CD8-positive, alpha-beta memory T cell (primary cell): ENCODE results near the gene KAZN. TPM values are rescaled to one million over a fixed set of nuclear protein-coding genes. Genes with fewer than 3 reads are reported as not detected.
A peak's percentile ranks its signal among the peaks of the same experiment; 100 is the strongest.

Experiments used
- CTCF ChIA-PET: fragments of 350-600 bp; sonication (Branson Sonifier 250); formaldehyde crosslinking; loops from one replicate; lab custom pipeline; 2021; ENCODE audit warnings: antibody characterized with exemption; lab: Charles Lee
- POLR2A ChIA-PET: fragments of 350-600 bp; sonication (Branson Sonifier 250); formaldehyde crosslinking; loops from one replicate; lab custom pipeline; 2021; ENCODE audit warnings: antibody characterized with exemption; lab: Charles Lee
- DNase-seq, 5 donors: peaks; one replicate each; pipeline versions ENCODE4 v3.0.0 to v3.0.0-alpha.2; 2020 to 2022; ENCODE audit warnings: mixed read lengths in 1 of 5
- H3K27ac ChIP-seq: one replicate; pipeline ENCODE4 v1.7.0; 2013; ENCODE audit warnings: low read depth, mild to moderate bottlenecking, low read length, moderate library complexity
- H3K27me3 ChIP-seq: 2 replicates; pipeline ENCODE4 v1.7.0; 2013; ENCODE audit warnings: low read length, mild to moderate bottlenecking; ENCODE audit not compliant: insufficient read depth, poor library complexity, severe bottlenecking
- H3K36me3 ChIP-seq: 2 replicates; pipeline ENCODE4 v1.7.0; 2013; ENCODE audit warnings: mild to moderate bottlenecking, low read length, moderate library complexity; ENCODE audit not compliant: insufficient read depth
- H3K4me1 ChIP-seq: 2 replicates; pipeline ENCODE4 v1.7.0; 2013; ENCODE audit warnings: mild to moderate bottlenecking, low read length, moderate library complexity; ENCODE audit not compliant: insufficient read depth
- H3K4me3 ChIP-seq: 2 replicates; pipeline ENCODE4 v1.7.0; 2013; ENCODE audit warnings: mild to moderate bottlenecking, low read length
- H3K9me3 ChIP-seq: 2 replicates; pipeline ENCODE4 v1.7.0; 2013; ENCODE audit warnings: mild to moderate bottlenecking, low read length
- H3K27ac Mint-ChIP-seq, 8 donors: one replicate each; pipeline ENCODE4 v1.8.0; 2020 to 2021; ENCODE audit warnings: mixed read lengths in 8 of 8, mild to moderate bottlenecking in 6 of 8, inconsistent platforms in 3 of 8, moderate library complexity in 3 of 8
- H3K27me3 Mint-ChIP-seq, 2 donors: one replicate each; pipeline ENCODE4 v1.8.0; 2020 to 2021; ENCODE audit warnings: mixed read lengths in 2 of 2, mild to moderate bottlenecking in 1 of 2, moderate library complexity in 1 of 2
- H3K36me3 Mint-ChIP-seq, 3 donors: one replicate each; pipeline ENCODE4 v1.8.0; 2020 to 2021; ENCODE audit warnings: mixed read lengths in 3 of 3, inconsistent platforms in 1 of 3, mild to moderate bottlenecking in 1 of 3
- H3K4me1 Mint-ChIP-seq, 3 donors: one replicate each; pipeline ENCODE4 v1.8.0; 2020 to 2021; ENCODE audit warnings: mixed read lengths in 3 of 3, inconsistent platforms in 1 of 3, mild to moderate bottlenecking in 1 of 3
- H3K4me3 Mint-ChIP-seq, 7 donors: one replicate each; pipeline ENCODE4 v1.8.0; 2020 to 2021; ENCODE audit warnings: mixed read lengths in 7 of 7, mild to moderate bottlenecking in 6 of 7, moderate library complexity in 4 of 7, inconsistent platforms in 2 of 7
- H3K9me3 Mint-ChIP-seq, 5 donors: one replicate each; pipeline ENCODE4 v1.8.0; 2020 to 2022; ENCODE audit warnings: mixed read lengths in 5 of 5, mild to moderate bottlenecking in 3 of 5, moderate library complexity in 2 of 5, inconsistent platforms in 1 of 5
- polyA plus RNA-seq: library from polyadenylated mRNA; unstranded; fragments of 300-500 nt; fragmentation: Illumina TruSeq; gene quantifications from one replicate; pipeline ENCODE4 v1.2.3, GENCODE V29; 2021
- total RNA-seq, 2 experiments: library from RNA; stranded (reverse); gene quantifications; one replicate each; pipeline ENCODE4 v1.2.3, GENCODE V29; 2021

KAZN gene
- total and polyA plus RNA-seq, 3 experiments from 2014 or later = 0.15 to 0.35 (median 0.18) TPM

DNA sequence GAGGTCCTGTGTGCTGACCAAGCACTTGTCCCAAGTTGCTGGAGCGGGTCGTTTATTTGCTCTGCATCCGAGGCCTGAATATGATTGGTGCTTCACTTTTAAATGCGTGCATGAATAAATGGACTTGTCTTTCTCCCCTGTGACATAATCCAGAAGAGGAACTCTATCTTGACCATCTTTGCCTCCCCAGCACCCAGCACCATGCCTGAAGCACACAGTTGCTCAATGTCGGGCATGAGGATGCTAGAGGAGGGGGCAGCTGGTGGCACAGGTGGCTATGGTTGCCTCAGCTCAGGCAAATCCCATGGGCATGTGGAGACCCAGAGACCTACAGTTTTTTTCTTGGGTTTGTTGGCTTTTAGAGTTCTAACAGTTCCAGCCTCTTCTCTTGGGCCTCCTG lies 142.6 kb downstream of the KAZN start:
- ChIA-PET POLR2A (no interaction called here), CTCF (no interaction called here)
- DNase-seq = no peak
- Histone ChIP-seq H3K27me3 (peaks cover 6% of the 10 kb centered on the region), H3K4me3 (no peak overlapping the region), H3K4me1 (no peaks in the 10 kb centered on the region), H3K27ac (no peak overlapping the region), H3K9me3 (no peaks in the 10 kb centered on the region), H3K36me3 (no peaks in the 10 kb centered on the region)
- H3K36me3 Mint-ChIP-seq = no peaks in the 10 kb centered on the region
- peaks cover 0 to 3% (median 0%) of the 10 kb centered on the region in 5 donors for H3K9me3 Mint-ChIP-seq
- peaks cover 22 to 45% of the 10 kb centered on the region in 2 donors for H3K27me3 Mint-ChIP-seq
- no peaks in the 10 kb centered on the region for H3K4me1 Mint-ChIP-seq
- no peak overlapping the region for H3K27ac Mint-ChIP-seq
- no peak overlapping the region for H3K4me3 Mint-ChIP-seq

- Histone ChIP-seq H3K4me1 (no peaks in the 10 kb centered on the region), H3K9me3 (no peaks in the 10 kb centered on the region), H3K27me3 (peaks cover 6% of the 10 kb centered on the region), H3K27ac (no peak overlapping the region), H3K36me3 (no peaks in the 10 kb centered on the region), H3K4me3 (no peak overlapping the region)
- Mint-ChIP-seq H3K27ac (no peak overlapping the region), H3K36me3 (no peaks in the 10 kb centered on the region), H3K27me3 (peaks cover 22 to 45% of the 10 kb centered on the region in 2 donors), H3K4me1 (no peaks in the 10 kb centered on the region), H3K9me3 (peaks cover 0 to 3% (median 0%) of the 10 kb centered on the region in 5 donors), H3K4me3 (no peak overlapping the region)
- CTCF ChIA-PET = no interaction called here
- no peak for DNase-seq
- POLR2A ChIA-PET = no interaction called here
Observed at GRCh38 chr1:14741532-14741931, 143.0 kb downstream of the KAZN start.

GRCh38 chr1:14742181-14742980 lies 143.9 kb downstream of the KAZN start:
- Histone ChIP-seq H3K4me3 (no peak overlapping the region), H3K27me3 (peaks cover 6% of the 10 kb centered on the region), H3K9me3 (no peaks in the 10 kb centered on the region), H3K36me3 (no peaks in the 10 kb centered on the region), H3K27ac (no peak overlapping the region), H3K4me1 (no peaks in the 10 kb centered on the region)
- CTCF ChIA-PET = no interaction called here
- Mint-ChIP-seq H3K4me1 (no peaks in the 10 kb centered on the region), H3K27ac (no peak overlapping the region), H3K4me3 (no peak overlapping the region), H3K9me3 (no peaks in the 10 kb centered on the region), H3K36me3 (no peaks in the 10 kb centered on the region), H3K27me3 (peaks cover 19 to 38% of the 10 kb centered on the region in 2 donors)
- no peak for DNase-seq
- POLR2A ChIA-PET = no interaction called here

DNA sequence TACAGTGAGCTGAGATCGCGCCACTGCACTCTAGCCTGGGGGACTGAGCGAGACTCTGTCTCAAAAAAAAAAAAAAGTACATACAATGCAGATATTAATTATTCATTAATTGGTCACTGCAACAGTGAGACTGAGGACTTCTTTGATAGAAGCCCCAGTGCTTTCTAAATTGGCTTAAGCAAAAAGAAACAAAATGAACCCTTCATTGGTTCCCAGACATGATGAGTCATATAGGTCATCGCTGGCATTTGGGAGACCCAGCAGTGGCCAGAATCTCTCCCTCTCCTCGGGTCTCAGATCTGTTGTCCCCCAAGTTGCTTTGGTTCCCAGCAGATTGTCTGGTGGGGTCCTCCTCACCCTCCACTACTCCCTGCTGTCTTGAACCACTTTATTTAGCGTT lies 144.9 kb downstream of the KAZN start:
- no peaks in the 10 kb centered on the region for H3K4me1 ChIP-seq
- H3K9me3 ChIP-seq = no peaks in the 10 kb centered on the region
- no peaks in the 10 kb centered on the region for H3K36me3 Mint-ChIP-seq
- peaks cover 20 to 38% of the 10 kb centered on the region in 2 donors for H3K27me3 Mint-ChIP-seq
- no peak overlapping the region for H3K27ac ChIP-seq
- DNase-seq = no peak
- ChIA-PET POLR2A (no interaction called here), CTCF (no interaction called here)
- H3K36me3 ChIP-seq = no peaks in the 10 kb centered on the region
- H3K27me3 ChIP-seq = peaks cover 6% of the 10 kb centered on the region
- no peak overlapping the region for H3K27ac Mint-ChIP-seq
- H3K4me3 ChIP-seq = no peak overlapping the region
- no peaks in the 10 kb centered on the region for H3K4me1 Mint-ChIP-seq
- H3K4me3 Mint-ChIP-seq = no peak overlapping the region
- H3K9me3 Mint-ChIP-seq = no peaks in the 10 kb centered on the region

DNA sequence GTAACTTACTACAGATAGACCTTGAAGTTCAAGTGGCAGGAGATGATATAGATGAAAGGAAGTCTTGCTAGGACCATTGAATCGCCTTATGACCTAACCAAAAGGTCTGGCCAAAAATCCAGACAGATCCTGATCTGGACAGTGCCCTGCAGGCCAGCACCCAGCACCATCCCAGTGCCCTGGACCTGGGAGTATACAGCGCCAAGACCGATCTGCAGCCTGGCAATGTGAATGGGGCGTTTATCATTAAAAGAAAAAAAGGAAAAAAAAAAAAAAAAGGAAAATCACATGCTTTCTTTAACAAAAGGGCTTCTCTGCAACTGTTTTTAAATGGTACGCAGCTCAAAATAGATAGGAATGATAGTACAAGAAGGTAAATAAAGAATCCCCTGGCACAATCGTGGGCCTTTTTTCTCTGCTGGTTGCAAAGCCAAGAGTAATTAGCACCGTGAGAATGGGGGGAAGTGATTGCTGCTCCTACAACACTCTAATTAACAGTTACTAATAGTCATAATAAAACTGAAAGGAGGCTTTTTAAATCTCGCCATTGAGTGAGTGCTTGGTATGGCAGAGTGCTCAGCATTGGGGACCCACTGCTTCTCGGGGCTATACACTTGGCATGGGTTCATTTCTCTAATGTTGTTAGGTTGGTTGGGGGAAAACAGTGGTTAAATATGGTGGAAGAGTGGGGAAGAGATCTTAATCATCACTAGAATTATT lies 146.7 kb downstream of the KAZN start:
- no peak overlapping the region for H3K27ac Mint-ChIP-seq
- H3K4me3 Mint-ChIP-seq = no peak overlapping the region
- no peaks in the 10 kb centered on the region for H3K4me1 Mint-ChIP-seq
- no peak for DNase-seq
- POLR2A ChIA-PET = no interaction called here
- Histone ChIP-seq H3K27me3 (no peaks in the 10 kb centered on the region), H3K4me1 (no peaks in the 10 kb centered on the region), H3K9me3 (no peaks in the 10 kb centered on the region), H3K4me3 (no peak overlapping the region), H3K36me3 (no peaks in the 10 kb centered on the region), H3K27ac (no peak overlapping the region)
- peaks cover 13 to 27% of the 10 kb centered on the region in 2 donors for H3K27me3 Mint-ChIP-seq
- H3K9me3 Mint-ChIP-seq = no peaks in the 10 kb centered on the region
- CTCF ChIA-PET = no interaction called here
- no peaks in the 10 kb centered on the region for H3K36me3 Mint-ChIP-seq

DNA sequence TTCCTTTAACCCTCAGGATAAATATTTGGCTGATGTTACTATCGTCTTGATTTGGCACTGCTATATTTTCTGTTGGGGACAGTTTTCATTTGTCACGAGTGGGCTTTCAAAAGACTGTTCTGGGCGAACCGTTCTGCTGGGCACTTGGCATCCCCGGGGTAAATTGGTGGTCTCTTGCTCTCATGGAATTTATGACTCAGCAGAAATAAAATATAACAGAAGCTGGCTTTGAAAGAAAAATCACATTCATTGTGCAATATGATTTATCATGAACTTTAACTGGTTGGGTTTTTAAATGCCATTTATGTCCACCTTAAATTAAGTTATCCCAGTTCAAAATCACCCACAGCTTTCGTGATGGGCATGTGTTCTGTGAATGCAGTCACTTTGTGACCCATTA lies 147.3 kb downstream of the KAZN start:
- H3K27me3 Mint-ChIP-seq = peaks cover 13 to 20% of the 10 kb centered on the region in 2 donors
- ChIA-PET POLR2A (no interaction called here), CTCF (no interaction called here)
- H3K27ac Mint-ChIP-seq = no peak overlapping the region
- no peaks in the 10 kb centered on the region for H3K36me3 Mint-ChIP-seq
- Histone ChIP-seq H3K27ac (no peak overlapping the region), H3K36me3 (no peaks in the 10 kb centered on the region), H3K4me3 (no peak overlapping the region), H3K27me3 (no peaks in the 10 kb centered on the region), H3K4me1 (no peaks in the 10 kb centered on the region), H3K9me3 (no peaks in the 10 kb centered on the region)
- no peaks in the 10 kb centered on the region for H3K4me1 Mint-ChIP-seq
- no peak overlapping the region for H3K4me3 Mint-ChIP-seq
- no peak for DNase-seq
- no peaks in the 10 kb centered on the region for H3K9me3 Mint-ChIP-seq

GRCh38 chr1:14746393-14746792 lies 147.9 kb downstream of the KAZN start:
- Mint-ChIP-seq H3K36me3 (no peaks in the 10 kb centered on the region), H3K4me1 (no peaks in the 10 kb centered on the region), H3K4me3 (no peak overlapping the region), H3K27ac (no peak overlapping the region), H3K9me3 (no peaks in the 10 kb centered on the region), H3K27me3 (peaks cover 8 to 14% of the 10 kb centered on the region in 2 donors)
- Histone ChIP-seq H3K27ac (no peak overlapping the region), H3K9me3 (no peaks in the 10 kb centered on the region), H3K4me1 (no peaks in the 10 kb centered on the region), H3K4me3 (no peak overlapping the region), H3K27me3 (no peaks in the 10 kb centered on the region), H3K36me3 (no peaks in the 10 kb centered on the region)
- ChIA-PET CTCF (no interaction called here), POLR2A (no interaction called here)
- no peak for DNase-seq

GRCh38 chr1:14748151-14748550 lies 149.7 kb downstream of the KAZN start:
- Histone ChIP-seq H3K27ac (no peak overlapping the region), H3K4me3 (no peak overlapping the region), H3K36me3 (no peaks in the 10 kb centered on the region), H3K4me1 (no peaks in the 10 kb centered on the region), H3K27me3 (no peaks in the 10 kb centered on the region), H3K9me3 (no peaks in the 10 kb centered on the region)
- Mint-ChIP-seq H3K27me3 (peaks cover 0 to 7% of the 10 kb centered on the region in 2 donors), H3K27ac (peak overlapping the region in 1 of 8 donors; percentile 60), H3K36me3 (no peaks in the 10 kb centered on the region), H3K4me3 (no peak overlapping the region), H3K4me1 (no peaks in the 10 kb centered on the region), H3K9me3 (no peaks in the 10 kb centered on the region)
- ChIA-PET CTCF (no interaction called here), POLR2A (no interaction called here)
- no peak for DNase-seq
